NT2/D1 (cell line): ENCODE data around the gene SH3BGR.

Experiments
- YY1 ChIP-seq: IDR thresholded peaks from 2 replicates; pipeline ENCODE4 v1.6.1; 2011; ENCODE audit not compliant: insufficient read length, insufficient read depth
- ZNF274 ChIP-seq: IDR thresholded peaks from 2 replicates; pipeline ENCODE4 v1.6.1; 2011; ENCODE audit warnings: mild to moderate bottlenecking, low read depth, low read length

DNA sequence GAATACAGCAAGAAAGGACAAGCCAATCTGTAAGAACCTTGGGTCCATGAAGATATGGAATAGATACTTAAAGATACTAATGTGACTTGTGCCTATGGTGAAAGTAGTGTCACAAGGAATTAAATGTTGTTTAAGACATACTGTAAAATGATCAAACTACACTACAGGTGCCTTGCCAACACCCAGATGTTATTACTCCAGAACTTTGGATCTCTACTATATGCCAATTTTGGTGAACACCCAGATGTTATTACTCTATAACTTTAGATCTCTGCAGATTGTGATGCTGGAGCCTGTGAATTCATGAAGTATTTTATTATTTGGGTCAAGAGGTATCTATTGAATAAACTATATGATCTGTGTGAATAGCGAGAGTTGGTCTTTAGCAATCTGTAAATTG lies 101.1 kb downstream of the SH3BGR start:
- no peak for TF ChIP-seq YY1
- no peak for TF ChIP-seq ZNF274
